GM19452 (cell line): ENCODE data around the gene CDC42EP4.

Experiments used
- ATAC-seq: cut with Tn5 transposase; IDR thresholded peaks from one replicate; pipeline ENCODE4 v1.9.1; 2021; ENCODE audit not compliant: unreplicated experiment

Gene CDC42EP4

GRCh38 chr17:73304438-73304837, 7.4 kb downstream of the CDC42EP4 start:
- no peak for ATAC-seq

DNA sequence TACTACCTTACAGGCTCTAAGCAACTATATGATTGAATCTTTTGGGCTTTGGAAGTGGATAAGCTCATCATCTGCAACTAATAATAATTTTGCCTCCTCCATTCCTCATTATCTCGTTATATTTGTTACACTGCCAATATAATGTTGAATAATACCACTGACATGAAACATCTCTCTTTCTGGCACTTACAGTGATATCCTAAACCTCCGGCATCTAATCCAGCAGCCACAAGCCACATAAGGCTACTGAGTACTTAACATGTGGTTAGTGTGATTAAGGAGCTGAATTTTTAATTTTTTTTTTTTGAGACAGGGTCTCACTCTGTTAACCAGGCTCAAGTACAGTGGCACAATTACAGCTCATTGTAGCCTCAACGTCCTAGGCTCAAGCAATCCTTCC, 9.6 kb downstream of the CDC42EP4 start:
- no peak for ATAC-seq

GRCh38 chr17:73301369-73301768, 10.4 kb downstream of the CDC42EP4 start:
- no peak for ATAC-seq

GRCh38 chr17:73300392-73300791, 11.4 kb downstream of the CDC42EP4 start:
- ATAC-seq = no peak

DNA sequence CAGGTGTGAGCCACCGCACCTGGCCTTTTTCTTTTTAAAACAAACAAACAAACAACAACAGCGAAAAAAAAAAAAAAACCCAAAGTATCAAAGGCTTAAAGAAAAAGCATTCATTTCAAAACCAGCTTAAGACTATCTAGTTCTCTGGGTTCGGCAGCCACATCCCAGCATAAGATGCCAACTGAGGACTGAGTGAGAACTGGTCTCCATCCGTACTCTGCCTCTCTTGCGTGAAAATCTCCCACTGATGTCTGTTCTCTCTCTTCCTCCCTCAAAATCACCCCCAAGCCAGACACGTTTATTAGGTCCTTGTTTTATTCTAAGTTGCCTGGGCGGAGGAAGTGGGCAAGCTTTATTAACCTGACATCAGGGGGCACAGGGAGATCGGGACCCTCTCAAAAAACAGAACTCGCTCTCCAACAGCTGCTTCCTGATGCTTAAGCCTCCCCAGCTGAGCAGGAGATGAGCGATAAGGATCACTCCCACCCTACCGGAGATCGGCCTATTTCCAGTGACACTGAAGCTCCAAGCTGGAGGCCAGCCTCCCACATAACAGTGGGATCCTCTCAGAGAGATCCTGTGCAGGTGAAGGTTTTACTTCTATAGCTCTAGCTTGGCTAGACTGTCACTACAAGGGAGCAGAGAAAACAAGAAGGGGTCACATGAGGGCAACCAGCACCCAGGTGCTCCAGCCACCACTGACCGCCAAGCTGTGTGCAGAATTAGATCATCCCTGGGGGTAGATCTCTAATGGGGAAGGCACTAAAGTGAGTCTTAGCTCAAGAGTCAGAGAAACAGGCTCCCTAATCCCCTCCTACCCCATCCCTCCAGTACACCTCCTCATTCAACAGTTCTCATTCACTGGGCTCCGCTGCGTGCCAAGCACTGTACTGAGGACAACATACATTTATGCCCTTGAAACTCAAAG, 13.6 kb downstream of the CDC42EP4 start:
- ATAC-seq = no peak

- no peak for ATAC-seq
Measured at GRCh38 chr17:73293480-73293911, 18.3 kb downstream of the CDC42EP4 start.

DNA sequence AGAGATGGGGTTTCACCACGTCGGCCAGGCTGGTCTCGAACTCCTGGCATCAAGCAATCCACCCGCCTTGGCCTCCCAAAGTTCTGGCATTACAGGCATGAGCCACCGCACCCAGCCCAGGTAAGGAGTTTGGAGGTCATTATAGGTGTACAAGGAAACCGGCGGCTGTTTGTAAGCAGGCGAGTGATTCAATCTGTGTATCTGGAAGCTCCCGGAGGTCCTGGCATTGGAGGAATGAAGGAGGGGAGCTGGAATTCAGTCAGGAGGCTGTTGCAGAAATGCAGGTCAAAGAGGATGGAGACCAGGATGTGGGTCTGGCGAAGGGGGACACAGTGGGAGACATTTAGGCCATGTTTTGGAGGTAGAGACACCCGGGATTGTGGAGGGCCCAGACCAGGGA, 18.8 kb downstream of the CDC42EP4 start:
- ATAC-seq = no peak

GRCh38 chr17:73292031-73292531, 19.7 kb downstream of the CDC42EP4 start:
- ATAC-seq = no peak

GRCh38 chr17:73291260-73291801, 20.5 kb downstream of the CDC42EP4 start:
- ATAC-seq = peak; percentile 88

DNA sequence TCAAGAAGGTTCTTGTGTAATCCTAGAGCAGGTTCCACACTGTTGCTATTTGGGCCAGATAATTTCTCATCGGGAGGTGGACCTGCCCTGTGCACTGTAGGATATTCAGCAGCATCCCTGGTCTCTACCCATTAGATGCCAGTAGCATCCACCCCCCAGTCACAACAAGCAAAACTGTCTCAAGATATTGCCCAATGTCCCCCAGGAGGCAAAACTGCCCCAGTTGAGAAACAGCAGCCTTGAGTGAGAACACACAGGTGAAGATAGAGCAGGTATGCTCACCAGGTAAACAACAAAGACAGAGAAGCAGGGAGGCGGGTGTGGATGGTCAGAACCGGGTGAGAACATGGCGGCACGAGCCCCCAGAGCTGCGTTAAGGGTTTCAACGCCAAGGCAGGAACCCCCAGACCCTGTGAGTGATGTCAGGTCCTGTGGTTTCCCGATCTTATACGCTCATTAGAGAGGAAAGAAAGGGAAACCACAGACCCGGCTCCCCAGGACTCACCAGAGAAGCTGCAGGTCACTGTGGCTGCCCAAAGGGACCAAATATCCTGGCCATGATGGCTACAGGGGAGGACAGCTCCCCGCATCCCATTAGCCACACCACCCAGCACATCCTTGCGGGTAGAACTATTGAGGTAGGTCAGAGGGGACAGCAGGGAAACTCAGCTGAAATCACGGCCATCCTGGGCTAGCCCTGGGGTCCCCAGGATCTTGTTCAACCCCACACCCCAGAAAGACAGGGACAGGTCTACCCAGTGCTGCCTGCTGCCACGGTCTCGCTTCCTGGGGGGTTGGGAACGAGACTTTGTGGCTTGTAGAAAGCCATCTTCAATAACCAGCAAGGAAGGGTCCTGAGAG, 21.2 kb downstream of the CDC42EP4 start:
- peak; percentile 59 for ATAC-seq

- no peak for ATAC-seq
Measured at GRCh38 chr17:73289549-73290254, 22.1 kb downstream of the CDC42EP4 start.

GRCh38 chr17:73288534-73289302, 23.1 kb downstream of the CDC42EP4 start:
- ATAC-seq = no peak

DNA sequence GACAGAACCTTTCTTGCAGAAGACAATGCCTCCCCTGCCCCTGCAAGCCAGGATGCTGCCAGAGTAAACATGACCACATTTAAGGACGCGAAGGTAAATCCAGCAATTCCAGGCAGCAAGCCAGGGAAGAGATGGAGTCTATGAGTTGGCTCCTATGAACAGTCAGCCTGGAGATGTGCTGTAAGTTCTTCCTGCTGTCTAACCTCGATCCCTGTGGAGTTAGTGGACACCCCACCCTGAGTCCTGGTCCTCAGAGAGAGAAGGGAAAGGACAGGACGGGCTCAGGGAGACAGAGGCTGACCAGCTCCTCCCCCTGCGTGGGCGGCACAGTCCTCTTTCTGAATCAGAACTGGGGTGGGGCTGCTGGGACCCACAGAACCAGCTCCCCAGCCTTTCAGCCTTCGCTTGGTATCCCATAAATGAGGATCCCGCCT, 24.9 kb downstream of the CDC42EP4 start:
- ATAC-seq = no peak

DNA sequence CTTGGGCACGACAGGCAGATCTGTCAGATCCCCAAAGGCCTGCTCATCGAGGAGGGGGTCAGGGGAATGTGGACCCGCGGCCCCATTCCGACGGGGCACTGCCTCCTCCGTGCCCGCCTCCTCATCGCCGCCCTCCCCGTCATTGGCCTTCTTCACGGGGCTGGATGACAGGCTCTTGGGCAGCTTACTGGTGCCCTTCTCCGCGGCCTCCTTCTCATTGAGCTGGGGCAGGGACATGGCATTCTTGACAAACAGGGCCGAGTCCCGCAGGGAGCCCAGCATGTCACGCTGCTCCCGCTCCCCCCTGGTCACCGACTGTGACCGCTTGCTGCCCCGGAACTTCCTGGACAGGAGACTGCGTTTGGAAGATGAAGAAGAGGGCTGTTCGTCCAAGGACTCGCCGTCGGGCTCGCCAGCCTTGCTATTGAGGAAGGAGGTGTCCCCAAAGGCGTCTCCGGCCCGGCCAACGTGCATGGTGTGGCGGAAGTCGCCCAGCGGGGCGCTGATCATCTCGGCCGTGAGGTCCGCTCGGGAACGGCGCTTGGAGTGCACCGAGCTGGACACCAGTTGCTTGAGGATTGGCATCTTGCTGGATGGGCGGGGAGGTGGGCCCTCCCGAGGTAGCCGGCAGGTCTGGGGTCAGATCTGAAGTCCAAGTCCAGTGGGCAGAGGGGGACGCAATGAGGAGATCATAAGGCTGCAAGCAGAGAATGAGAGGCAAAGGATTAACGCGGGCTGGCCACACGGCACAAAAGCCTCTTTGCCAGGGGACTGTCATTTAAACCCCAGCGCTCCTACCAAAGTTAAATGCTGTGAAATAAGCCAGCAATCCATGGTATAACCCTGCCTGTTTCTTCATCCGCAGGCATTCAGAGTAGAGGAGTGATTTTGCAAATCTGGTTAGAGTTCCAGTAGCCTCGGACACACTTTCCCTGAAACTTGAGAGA, 25.6 kb downstream of the CDC42EP4 start:
- ATAC-seq = no peak

DNA sequence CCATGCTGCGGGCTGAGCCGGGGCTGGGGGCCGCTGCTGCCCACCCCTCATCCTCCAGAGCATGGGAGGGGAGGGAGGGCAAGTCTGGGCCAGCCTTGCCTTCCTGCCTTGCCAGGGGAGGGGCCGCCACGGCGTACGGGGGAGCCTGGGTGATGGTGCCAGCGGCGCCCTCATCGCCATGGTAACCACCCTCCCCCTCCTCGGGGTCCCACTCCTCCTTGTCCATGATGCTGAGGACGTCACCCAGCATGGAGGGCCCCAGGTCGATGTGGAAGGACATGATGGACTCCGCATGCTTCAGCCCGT, 26.2 kb downstream of the CDC42EP4 start:
- ATAC-seq = no peak

DNA sequence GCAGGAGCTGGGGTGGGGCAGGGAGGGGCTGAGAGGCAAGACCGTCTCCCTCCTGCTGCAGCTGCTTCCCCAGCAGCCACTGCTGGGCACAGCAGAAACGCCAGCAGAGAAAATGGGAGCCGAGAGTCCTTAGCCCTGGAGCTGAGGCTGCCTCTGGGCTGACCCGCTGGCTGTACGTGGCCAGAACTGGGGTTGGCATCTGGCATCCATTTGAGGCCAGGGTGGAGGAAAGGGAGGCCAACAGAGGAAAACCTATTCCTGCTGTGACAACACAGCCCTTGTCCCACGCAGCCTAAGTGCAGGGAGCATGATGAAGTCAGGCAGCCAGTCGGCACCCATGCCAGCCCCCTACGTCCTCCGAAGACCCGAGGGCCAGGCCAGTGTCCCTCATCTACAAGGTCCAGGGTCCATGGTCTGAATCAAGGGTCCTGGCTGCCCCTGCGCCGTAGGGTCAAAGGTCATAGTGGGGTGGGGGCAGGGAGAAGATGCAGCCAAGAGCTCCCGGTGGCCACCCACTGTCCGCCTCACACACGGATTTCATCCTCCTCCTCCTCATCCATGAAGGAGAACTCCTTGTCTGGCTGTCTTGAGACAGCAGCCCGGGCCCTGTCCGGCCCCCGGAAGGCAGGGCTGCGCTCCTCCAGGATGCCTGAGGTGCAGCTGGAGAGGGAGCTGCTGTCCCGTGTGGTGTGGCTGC, 26.7 kb downstream of the CDC42EP4 start:
- ATAC-seq = no peak

DNA sequence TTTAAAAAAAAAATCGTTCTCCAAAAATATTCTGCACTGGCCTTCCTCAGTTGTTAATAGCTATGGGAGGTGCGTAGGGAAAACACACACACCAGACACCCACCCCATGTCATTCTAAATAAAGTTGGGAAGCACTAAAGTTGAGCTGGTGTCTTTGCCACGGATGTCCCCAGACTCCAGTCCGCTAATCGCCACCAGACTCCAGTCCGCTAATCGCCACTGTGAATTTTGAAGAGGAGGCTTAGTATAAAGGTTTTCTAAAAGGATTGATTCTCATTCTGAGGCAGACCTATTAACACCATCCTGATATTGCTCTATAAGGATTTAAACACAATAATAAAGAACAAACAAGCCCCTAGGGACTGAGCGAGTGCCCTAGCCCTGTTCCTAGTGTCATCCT, 27.4 kb downstream of the CDC42EP4 start:
- ATAC-seq = no peak

DNA sequence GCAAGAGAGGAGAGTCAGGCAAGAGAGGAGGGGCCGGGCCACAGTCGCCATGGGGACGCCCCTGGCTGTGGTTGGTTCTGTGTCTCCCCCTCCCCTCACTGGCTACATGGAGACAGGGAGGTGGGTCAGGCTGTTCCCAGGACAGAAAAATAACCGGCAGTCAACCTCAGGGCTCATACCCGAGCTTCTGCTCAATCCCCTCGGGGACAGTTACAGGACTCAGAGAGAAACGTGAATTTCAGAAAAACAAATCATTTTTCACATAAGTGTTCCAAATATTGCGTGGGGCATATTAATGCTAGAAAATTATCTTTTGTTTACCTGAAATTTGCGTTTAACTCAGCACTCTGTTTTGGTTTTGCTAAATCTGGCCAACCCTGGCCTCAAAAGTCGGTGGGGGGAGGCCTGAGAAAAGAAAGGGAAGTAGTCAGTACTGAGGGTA, 27.9 kb downstream of the CDC42EP4 start:
- no peak for ATAC-seq
